ES-I3 (cell line): ENCODE data around the gene DPP4.
"Not testable (repeated sequence)": the region's sequence is repeated elsewhere in the genome, so short reads cannot be mapped to it uniquely, and the experiment has no call there.

Experiments
- H3K36me3 ChIP-seq: 2 replicates; pipeline ENCODE4 v1.6.1; 2013; ENCODE audit warnings: mild to moderate bottlenecking, low read length, control low read depth, moderate library complexity; ENCODE audit not compliant: insufficient read depth
- H3K4me1 ChIP-seq: 2 replicates; pipeline ENCODE4 v1.6.1; 2013; ENCODE audit warnings: mild to moderate bottlenecking, control low read depth, low read length; ENCODE audit not compliant: insufficient read depth
- H3K9ac ChIP-seq: 2 replicates; pipeline ENCODE4 v1.6.1; 2013; ENCODE audit warnings: low read depth, mild to moderate bottlenecking, low read length, moderate library complexity
- H3K9me3 ChIP-seq: 2 replicates; pipeline ENCODE4 v1.6.1; 2013; ENCODE audit warnings: mild to moderate bottlenecking, low read length, moderate library complexity; ENCODE audit not compliant: control insufficient read depth, insufficient read depth

The DPP4 gene

DNA sequence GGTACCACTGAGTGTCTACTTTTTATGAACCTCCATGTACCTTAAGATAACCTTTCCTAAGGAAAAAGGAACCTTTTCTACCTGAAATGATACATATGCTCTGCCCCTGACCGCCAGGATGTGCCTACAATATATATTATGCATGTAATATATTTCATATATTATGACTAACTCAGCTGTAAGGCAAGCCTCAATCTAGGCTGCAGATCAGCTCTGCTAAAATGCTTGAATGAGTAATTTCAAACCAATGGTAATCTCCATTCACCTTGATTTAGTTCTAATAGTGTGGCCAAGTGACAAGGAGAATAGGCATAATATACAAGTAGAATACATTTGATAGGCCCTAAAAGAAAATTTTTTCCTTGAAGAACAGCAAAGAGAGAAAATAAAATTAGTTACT, 101.8 kb downstream of the DPP4 start:
- Histone ChIP-seq H3K36me3 (no peaks in the 10 kb centered on the region), H3K4me1 (no peaks in the 10 kb centered on the region), H3K9ac (no peak overlapping the region), H3K9me3 (no peaks in the 10 kb centered on the region)

DNA sequence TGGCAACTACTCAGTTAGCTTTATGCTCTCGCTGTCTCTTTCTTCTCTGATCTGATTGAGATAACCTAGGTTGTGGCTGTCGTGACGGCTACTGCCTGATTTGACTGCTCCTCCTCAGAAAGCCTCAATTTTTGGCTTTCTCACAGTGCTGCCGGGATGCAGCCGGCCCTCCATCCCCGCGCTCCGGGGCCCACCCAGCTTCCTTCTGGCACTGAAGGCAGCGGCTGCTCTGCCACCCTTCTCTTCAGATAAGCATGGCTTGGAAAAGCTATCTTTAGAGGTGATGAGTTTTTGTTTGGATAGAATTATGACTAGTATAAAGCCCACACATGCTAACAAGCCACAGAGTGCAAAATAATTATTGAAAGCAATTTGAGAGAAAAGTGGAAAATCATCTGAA, 102.5 kb downstream of the DPP4 start:
- Histone ChIP-seq H3K9ac (no peak overlapping the region), H3K36me3 (no peaks in the 10 kb centered on the region), H3K9me3 (no peaks in the 10 kb centered on the region), H3K4me1 (no peaks in the 10 kb centered on the region)

DNA sequence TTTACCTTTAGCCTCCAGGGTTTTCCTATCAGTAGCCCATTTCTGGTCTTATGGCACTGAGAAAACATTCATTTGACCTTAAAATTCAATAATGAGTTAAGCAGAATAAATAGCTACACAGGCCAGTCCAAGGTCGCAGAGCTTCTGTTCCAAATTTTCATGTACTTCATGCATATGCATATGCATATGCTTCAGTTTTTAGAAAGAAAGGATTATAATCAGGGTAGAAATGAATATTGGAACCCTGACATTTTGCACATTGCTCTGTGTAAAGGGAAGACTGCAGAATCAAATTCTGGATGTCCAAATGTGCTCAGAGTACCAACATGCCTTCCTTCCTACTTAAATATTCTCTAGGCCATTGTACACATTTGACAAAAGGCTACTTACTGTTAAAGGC, 104.9 kb downstream of the DPP4 start:
- Histone ChIP-seq H3K4me1 (no peaks in the 10 kb centered on the region), H3K9ac (no peak overlapping the region)

DNA sequence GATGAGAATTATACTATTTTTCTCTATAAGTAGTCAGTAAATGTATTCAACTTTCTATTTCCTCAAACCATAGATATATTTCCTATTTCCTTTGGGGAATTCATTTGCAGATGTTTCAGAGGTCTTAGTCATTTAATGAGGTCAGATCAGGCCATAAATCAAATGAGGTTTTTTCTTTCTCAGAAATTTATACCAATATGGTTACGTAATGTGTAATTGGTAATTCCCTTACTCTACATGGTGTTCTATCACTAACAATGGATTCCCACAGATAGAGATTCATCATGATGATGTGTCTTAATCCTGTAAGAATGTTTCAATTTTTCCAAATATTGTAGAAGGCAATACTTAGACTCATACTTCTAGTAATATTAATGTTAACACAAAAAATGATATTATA, 108.0 kb downstream of the DPP4 start:
- Histone ChIP-seq H3K4me1 (no peaks in the 10 kb centered on the region), H3K9ac (no peak overlapping the region), H3K9me3 (no peaks in the 10 kb centered on the region), H3K36me3 (no peaks in the 10 kb centered on the region)

More for the DNA sequence above, 104.9 kb downstream of the DPP4 start:
- no peaks in the 10 kb centered on the region for H3K36me3 ChIP-seq
- no peaks in the 10 kb centered on the region for H3K9me3 ChIP-seq

DNA sequence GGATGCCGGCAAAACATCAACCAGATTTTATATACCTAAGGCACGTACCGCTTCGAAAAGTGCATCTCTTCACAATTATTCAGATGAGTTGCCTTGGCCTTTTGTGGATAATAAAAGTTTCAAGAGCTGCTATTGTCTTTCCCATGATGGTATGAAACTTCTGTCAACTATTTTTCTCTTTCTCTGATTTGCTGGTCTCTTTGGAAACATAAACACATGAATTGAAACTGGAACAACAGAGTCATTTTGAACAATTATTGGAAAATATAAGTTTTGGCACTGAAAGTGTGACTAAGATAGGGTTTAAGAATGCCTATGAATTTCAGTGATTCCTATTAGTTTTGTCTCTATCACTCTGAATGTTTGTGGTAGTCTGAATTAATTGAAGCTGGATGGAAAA, 109.9 kb downstream of the DPP4 start:
- Histone ChIP-seq H3K9ac (no peak overlapping the region), H3K4me1 (no peaks in the 10 kb centered on the region), H3K9me3 (no peaks in the 10 kb centered on the region), H3K36me3 (no peaks in the 10 kb centered on the region)

DNA sequence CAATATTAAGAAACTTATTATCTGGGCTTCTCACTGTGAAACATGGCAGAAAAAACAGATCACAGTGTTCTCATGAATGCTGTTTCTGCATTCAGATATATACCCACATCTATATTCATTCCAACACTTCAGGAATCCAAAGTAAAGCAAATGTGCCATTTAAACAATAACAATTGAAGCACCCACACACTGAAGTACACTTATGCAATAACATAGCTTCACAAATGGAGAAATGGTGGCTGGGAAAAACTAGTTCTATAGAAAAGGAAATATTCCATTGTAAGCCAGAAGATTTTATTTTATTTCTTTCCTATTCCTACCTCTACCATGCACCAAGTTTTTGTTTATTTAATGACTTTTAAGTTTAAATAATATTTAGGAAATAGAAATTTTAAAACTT, 111.9 kb downstream of the DPP4 start:
- Histone ChIP-seq H3K4me1 (no peaks in the 10 kb centered on the region), H3K36me3 (no peaks in the 10 kb centered on the region), H3K9me3 (no peaks in the 10 kb centered on the region), H3K9ac (no peak overlapping the region)

DNA sequence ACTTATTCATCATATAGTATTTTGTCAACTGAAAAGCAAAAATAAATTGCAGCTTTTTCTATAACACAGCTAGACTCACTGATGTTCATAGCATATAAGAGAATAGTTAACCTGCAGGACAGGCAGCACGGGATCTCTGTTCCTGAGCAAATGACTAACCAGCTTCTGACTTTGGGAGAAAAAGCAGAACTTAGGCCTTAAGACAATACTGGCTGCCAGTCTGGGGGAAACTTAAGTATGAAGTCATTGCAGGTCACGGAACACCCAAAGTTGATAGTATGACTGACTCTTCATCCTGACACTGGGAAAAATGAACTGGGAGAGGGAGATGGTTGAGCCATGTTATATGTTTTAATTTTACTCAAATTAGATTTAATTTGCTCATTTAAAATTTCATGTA, 113.0 kb downstream of the DPP4 start:
- no peaks in the 10 kb centered on the region for H3K4me1 ChIP-seq
- no peaks in the 10 kb centered on the region for H3K9me3 ChIP-seq
- no peak overlapping the region for H3K9ac ChIP-seq
- no peaks in the 10 kb centered on the region for H3K36me3 ChIP-seq

DNA sequence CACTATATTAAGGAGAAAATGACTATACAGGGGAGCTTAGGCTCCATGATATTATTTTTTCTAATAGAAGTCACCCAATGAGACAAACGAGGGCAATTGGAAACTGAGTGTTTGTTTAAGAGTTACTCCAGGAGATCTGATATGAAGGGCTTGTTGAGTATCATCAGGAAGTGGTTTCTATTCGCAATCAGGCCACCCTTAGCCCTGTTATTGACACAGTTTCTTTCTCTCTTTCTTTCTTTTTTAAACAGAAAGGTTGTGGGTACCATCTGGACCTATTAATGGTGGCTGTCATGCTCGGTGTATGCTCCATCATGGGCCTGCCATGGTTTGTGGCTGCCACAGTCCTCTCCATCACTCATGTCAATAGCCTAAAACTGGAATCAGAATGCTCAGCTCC, 117.3 kb downstream of the DPP4 start:
- Histone ChIP-seq H3K36me3 (no peaks in the 10 kb centered on the region), H3K9me3 (no peaks in the 10 kb centered on the region), H3K9ac (no peak overlapping the region), H3K4me1 (no peaks in the 10 kb centered on the region)

DNA sequence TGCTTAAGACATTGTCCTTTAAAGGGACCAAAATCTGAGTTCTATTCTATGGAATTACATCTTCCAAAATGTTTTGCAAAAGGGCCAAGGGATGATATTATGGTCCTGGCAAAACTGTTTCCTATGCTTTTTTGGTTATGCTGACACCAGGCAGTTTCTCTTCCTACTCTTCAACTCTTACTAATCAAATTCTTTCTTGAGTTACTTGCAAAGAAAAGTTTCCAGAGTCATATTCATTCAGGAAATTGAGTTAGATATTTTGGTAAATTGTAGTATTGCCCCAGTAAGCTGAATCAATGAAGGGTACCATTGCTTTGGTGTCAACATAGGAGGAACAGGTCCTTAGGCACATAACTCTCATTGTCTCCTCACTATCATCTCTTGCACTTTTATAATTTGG, 118.8 kb downstream of the DPP4 start:
- Histone ChIP-seq H3K9me3 (no peaks in the 10 kb centered on the region), H3K4me1 (no peaks in the 10 kb centered on the region), H3K9ac (no peak overlapping the region), H3K36me3 (no peaks in the 10 kb centered on the region)

DNA sequence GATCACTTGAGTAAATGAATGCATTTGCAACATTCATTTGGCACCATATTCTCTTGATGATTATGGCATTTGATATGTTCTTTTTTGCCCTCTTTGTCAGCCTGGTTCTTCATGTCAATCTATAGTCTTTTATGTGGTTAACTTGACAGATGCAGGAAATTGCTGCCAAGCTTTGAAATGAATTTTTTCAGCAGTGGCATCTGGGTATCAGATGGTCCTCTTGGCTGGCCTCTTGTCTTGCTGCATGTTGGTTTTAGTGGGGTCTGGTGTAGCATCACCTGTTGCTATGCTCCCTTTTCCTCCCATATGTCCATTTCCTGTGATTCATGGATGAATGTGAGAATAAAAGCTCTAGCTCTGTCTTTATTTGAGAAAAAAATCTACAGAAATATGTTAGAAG, 119.9 kb downstream of the DPP4 start:
- no peak overlapping the region for H3K9ac ChIP-seq
- H3K36me3 ChIP-seq = no peaks in the 10 kb centered on the region
- H3K4me1 ChIP-seq = no peaks in the 10 kb centered on the region
- H3K9me3 ChIP-seq = no peaks in the 10 kb centered on the region

DNA sequence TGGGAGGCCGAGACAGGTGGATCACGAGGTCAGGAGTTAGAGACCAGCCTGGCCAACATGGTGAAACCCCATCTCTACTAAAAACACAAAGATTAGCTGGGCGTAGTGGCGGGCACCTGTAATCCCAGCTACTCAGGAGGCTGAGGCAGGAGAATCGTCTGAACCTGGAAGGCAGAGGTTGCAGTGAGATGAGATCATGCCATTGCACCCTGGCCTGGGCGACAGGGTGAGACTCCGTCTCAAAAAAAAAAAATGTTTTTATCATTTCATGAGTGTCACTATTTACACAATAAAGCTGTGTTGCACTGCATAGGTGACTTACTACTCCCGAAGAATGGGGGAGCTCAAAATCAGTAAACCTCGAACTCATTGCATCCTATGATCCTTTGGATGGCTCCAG, 120.6 kb downstream of the DPP4 start:
- not testable (repeated sequence) for H3K9me3 ChIP-seq, H3K4me1 ChIP-seq, H3K36me3 ChIP-seq, H3K9ac ChIP-seq

DNA sequence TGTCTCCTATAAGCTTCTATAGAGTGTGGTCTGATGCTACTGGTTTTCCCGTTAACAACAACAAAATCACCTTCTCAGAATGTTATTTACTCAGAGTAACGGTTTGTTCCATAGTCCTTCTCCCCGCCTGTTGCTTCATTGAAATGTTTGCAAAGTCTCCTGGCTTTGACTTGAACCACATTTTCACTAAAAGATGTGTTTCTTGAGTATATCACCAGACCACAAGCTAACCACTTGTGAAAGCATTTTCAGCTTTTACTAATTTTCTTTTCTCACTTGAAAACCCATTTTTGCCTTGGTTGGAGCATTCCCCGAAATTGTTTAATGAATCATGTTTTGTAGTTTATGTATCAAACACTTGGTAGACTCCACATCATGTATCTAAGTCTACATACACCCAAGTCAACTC, 121.2 kb downstream of the DPP4 start:
- no peaks in the 10 kb centered on the region for H3K9me3 ChIP-seq
- no peak overlapping the region for H3K9ac ChIP-seq
- no peaks in the 10 kb centered on the region for H3K36me3 ChIP-seq
- H3K4me1 ChIP-seq = no peaks in the 10 kb centered on the region

DNA sequence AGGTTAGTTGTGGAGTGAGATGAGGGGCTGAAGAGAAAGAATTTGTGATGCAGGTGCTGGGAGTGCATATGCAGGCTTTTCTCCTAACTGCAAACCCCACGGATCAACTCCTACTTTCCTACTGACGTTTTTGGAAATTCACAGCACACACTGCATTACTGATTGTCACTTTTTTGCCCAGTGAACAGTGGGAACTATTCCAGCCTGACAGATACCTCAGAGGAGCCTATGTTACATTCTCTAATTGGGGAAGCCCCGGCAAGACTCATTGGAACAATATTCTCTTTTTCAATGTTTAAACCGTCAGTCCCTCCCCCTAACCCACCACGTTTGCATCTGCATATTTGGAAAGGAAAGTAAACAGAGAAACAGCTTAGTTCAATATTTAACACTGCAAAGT, 126.2 kb downstream of the DPP4 start:
- H3K4me1 ChIP-seq = no peaks in the 10 kb centered on the region
- no peaks in the 10 kb centered on the region for H3K36me3 ChIP-seq
- H3K9me3 ChIP-seq = no peaks in the 10 kb centered on the region
- H3K9ac ChIP-seq = no peak overlapping the region

DNA sequence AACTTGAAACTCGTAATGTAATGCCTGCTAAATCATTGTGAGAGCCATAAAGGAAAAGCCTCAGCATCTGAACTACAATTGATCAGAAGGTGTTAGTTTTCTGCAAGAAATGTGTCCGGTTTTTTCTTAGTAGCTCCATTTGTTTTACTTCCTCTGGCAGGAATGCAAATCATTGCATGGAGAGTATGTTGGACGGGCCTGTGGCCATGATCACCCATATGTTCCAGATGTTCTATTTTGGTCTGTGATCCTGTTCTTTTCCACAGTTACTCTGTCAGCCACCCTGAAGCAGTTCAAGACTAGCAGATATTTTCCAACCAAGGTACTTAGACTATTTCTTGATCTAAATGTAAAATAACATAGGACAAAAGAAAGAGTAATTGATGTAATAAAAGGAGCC, 126.6 kb downstream of the DPP4 start:
- Histone ChIP-seq H3K36me3 (no peaks in the 10 kb centered on the region), H3K9me3 (no peaks in the 10 kb centered on the region), H3K9ac (no peak overlapping the region), H3K4me1 (no peaks in the 10 kb centered on the region)

DNA sequence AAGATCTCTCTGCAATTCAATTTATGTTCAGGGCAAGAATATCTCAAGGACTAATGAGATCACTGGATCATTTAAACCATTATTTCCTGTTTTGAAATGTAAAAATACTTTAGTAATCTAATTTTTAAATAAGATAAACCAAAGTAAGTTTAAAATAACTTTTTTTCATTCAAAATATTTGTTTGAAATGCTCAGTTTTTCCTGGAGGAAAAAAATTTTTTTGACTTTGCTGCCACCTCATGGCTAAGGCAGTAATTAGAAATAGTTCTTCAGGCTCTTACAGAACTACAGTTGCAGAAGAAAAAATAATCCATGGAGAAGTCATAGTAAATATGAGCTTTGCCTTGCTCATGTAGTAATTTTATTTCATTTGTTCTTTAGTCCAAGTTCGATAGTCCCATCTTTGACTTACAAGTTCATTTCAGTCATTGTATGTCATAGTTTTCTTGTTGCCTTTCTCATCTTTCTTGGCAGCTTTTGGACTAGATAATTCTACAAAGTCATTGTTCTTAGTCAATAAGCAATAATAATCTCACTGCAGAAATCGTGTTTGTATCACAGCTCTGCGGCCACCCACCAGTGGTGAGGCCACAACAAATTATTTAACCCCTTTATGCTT, 127.4 kb downstream of the DPP4 start:
- Histone ChIP-seq H3K9me3 (no peaks in the 10 kb centered on the region), H3K36me3 (no peaks in the 10 kb centered on the region), H3K9ac (no peak overlapping the region), H3K4me1 (no peaks in the 10 kb centered on the region)

DNA sequence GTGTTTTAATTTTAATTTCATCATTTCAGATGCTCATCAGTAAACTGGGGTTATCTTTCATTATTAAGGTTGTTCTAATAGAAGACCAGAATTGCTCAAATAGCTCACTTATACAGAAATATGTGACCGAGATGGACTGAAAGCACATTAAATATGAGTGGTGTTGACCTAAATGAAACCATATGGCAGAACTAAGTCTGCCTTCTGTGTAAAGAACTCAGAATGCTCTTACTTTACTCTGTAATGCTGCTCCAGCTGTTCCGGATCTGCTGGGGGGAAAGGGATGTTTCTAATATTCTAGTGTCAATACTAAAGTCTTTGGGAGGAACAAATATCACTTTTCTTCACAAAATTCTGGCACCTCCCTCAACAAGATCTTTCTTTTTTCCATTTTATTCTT, 131.0 kb downstream of the DPP4 start:
- Histone ChIP-seq H3K4me1 (no peaks in the 10 kb centered on the region), H3K9me3 (no peaks in the 10 kb centered on the region), H3K9ac (no peak overlapping the region), H3K36me3 (no peaks in the 10 kb centered on the region)
